GM19043 (cell line): ENCODE data around the gene THOP1.

Source experiments
- ATAC-seq: cut with Tn5 transposase; IDR thresholded peaks from one replicate; pipeline ENCODE4 v1.9.1; 2021; ENCODE audit warnings: low read depth; ENCODE audit not compliant: unreplicated experiment

Gene THOP1

DNA sequence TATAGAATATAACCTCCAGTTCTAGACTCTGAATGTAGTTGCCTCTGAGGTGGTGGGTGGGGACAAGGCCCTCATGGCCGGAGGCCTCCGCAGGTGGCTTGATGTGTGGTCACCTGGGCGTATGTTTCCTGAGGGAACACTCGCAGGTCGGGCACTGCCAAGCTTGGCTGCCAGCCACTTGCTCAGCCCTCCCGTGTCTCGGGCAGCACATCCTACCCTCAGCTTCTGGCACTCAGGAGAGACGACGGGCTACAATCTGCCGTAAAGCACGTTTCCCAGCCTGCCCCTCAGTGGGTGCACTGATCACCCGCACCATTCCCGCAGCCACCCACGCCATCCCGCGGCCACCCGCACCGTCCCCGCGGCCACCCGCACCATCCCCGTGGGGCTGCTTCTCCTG lies 15.2 kb downstream of the THOP1 start:
- ATAC-seq, result no peak

DNA sequence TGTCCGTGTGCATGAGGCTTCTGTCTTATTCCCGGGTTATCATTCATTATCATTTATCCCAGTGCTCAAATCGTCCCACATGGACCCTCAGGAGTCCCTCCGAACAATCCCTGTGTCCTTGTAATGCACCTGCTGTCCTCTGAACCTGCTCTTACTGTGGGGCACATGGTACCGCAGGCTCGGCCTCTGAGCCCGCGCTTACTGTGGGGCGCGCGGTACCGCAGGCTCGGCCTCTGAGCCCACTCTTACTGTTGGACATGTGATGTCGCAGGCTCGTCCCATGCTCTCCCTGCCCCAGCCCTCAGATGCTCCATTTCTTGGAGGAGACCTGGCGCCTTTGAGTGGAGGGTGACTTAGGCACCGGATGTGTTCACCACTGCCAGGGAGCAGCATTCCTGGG lies 17.5 kb downstream of the THOP1 start:
- ATAC-seq, result no peak

DNA sequence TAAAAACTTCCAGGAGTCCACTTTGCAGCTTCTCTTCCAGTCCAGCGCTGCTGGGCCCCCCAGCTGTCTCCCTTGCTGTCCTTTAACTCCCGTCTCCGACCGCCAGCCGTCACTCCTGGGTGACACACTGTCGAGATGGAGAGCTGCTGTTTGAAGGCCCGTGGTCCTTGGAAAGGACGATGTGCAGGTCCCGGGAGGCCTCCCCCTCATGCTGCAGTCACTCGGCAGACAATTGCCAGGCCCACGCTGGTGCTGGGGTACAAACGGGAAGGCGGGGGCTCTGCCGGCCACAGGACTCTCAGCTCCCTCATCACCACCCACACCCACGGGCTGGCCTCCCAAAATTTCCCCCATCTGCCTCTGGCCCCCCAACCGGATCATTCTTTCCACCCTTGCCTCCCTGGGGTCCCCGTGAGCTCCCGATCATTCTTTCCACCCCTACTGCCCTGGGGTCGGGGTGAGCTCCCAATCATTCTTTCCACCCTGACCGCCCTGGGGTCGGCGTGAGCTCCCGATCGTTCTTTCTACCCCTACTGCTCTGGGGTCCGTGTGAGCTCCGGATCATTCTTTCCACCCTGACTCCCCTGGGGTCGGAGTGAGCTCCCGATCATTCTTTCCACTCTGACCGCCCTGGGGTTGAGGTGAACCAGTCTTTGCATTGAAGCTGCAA lies 18.3 kb downstream of the THOP1 start:
- ATAC-seq, result no peak

DNA sequence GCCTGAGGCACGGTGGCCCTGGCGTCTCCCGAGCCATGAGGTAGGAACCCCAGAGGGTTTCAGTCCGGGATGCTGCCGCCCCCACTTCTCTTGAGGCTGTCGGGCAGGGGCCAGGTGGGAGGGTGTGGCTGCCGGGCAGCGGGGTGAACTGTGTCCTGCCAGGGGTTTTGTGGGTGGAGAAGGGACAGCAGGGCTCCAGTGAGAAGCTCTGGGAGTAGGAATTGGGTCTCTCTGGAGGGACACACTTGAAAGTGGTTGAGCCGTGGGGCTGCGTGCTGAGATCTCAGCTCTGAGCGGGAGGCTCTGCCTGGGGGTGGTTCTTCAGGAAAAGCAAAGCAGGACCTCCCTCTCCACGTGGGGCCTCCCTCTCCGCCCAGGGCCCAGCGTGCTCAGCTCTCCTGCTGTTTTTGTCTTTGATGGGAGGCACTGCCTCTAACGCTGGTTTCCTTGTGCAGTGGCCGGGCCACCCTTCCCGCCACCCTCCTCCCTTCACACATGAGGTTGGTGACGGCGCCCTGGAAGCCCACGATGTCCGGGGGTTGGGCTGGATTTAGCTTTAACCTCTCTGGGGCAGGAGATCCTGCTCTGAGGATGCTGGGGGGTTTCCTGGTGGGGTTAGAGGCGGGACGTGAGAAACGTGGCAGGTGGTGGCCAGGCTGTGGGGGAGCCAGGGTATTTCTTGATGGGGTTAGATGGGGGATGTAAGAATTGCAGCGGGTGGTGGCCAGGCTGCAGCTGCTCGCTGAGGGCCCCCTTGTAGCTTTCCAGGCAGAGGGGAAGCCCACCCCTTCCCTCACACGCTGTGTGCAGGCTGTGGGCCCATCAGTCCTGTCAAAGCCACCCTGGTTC lies 19.1 kb downstream of the THOP1 start:
- ATAC-seq, result no peak

DNA sequence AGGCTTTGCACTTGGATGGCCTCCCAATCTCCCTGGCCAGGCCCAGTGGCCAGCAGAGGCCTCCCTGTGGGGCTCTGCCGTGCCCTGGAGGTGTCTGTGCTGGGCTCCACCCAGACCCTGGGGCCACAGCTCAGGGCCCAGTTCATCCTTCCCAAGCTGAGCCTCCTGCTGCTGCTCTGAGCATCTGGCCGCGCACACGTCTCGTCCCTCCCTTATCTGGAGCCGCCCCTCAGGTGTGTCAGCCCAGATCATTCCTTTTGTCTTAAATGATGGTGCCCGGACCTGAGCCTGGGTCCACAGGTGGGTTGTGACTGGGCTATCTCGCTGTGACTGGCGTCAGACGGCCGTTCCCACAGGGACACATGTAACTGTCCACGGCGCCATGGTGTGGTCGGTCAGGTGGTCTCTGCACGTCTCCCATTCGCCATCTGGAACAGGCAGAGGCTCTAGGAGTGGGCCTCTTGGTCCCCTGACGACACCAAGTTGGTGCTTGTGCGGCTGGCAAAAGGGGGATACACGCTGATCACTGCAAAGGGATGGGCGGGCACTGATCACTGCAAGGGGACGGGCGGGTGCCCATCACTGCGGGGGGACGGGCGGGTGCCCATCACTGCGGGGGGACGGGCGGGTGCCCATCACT lies 20.1 kb downstream of the THOP1 start:
- no peak for ATAC-seq

DNA sequence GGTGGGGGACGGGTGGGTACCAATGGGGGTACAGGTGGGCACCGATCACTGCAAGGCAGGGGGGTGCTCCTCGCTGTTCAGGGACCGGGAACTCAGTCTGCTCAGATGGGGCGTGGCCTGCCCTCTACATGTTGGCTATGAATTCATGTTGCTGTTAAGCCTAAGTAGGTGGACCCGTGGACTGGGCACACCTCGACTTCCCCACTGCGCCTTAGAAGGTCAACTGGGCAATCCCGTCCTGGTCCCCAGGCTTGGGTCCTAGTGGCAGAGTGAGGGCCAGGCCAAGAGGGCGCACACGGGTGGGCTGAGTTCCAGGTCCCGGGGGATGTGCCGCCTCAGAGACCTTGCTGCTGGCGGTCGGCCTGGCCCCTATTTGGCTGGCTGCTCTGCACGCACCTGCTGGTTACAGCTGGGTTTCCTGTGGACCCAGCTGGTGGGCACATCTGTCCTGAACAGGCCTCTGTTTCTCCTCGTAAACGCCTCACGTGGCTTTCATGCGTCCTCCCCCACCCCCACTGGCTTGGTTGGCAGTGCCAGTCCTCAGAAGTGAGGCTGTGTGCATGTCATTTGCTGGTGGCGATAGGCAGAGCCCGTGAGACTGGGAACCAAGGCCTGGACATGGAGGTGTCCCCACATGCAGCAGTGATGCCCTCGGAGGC lies 20.8 kb downstream of the THOP1 start:
- no peak for ATAC-seq

DNA sequence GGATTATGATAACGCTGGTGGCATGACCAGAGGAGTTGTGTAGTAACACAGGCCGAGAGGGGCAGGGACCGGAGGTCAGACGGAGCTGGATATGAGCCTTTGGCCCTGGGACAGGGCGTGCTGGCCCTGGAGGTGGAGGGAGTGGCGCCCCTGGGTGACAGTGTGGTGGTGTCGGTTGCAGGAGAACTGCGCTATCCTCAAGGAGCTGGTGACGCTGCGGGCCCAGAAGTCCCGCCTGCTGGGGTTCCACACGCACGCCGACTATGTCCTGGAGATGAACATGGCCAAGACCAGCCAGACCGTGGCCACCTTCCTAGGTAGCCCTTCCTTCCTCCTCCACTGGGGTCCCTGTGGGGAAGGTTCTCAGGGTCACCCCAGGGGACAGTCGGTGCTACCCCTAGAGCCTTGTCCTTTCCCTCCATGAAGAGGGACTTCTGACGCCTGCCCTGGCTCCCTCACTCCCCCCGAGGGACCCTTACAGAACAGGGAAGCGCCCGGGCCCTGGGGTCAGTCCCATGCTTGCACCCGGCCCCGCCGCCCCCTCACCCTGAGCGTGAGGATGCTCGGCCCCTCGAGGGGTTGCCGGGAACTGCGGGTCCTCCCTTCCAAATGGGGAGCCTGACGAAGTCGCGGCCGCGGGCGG lies 21.6 kb downstream of the THOP1 start:
- no peak for ATAC-seq

DNA sequence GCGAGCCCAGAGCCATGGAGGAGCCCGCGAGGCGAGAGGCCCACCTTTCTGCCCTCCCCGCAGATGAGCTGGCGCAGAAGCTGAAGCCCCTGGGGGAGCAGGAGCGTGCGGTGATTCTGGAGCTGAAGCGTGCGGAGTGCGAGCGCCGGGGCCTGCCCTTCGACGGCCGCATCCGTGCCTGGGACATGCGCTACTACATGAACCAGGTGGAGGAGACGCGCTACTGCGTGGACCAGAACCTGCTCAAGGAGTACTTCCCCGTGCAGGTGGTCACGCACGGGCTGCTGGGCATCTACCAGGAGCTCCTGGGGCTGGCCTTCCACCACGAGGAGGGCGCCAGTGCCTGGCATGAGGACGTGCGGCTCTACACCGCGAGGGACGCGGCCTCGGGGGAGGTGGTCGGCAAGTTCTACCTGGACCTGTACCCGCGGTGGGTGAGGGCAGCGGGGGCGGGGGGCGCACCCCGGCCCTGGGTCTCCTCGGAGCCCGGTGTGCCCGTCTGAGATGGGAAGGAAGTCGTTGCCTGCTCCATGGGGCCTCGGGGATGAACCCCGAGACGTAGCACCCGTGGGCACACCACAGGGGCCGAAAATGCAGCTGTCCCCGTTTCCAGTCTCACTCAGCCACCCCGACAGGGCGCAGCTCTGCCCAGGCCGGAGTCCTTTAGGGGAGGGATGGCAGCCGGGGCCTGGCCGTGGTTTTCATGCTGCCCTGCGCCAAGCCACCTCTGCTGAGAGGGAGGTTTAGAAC lies 22.3 kb downstream of the THOP1 start:
- no peak for ATAC-seq

DNA sequence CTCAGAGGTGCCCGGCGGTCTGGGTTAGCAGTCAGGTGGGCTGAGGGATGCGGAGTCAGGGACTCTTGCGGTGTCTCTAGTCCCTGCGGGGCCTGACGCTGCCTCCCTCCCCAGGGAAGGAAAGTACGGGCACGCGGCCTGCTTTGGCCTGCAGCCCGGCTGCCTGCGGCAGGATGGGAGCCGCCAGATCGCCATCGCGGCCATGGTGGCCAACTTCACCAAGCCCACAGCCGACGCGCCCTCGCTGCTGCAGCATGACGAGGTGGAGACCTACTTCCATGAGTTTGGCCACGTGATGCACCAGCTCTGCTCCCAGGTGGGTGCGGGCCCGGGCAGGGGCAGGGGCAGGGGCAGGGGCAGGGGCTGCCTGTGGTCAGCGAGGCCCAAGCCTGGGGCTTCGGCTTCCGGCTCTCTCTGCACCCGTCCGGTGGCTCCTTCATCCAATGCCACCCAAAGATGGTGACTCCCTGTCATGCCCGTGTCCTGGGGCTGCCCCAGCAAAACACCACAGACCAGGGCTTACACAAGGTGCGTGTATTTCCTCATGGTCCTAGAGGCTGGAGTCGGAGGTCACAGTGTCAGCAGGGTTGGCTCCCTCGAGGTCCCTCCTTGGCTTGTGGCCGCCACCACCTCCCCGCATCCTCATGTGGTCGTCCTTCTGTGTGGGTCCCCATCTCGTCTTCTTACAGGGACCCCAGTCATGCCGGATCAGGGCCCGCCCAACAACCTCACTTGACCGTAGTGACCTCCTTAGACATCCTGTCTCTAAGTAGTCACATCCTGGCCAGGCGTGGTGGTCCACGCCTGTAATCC lies 23.0 kb downstream of the THOP1 start:
- no peak for ATAC-seq

DNA sequence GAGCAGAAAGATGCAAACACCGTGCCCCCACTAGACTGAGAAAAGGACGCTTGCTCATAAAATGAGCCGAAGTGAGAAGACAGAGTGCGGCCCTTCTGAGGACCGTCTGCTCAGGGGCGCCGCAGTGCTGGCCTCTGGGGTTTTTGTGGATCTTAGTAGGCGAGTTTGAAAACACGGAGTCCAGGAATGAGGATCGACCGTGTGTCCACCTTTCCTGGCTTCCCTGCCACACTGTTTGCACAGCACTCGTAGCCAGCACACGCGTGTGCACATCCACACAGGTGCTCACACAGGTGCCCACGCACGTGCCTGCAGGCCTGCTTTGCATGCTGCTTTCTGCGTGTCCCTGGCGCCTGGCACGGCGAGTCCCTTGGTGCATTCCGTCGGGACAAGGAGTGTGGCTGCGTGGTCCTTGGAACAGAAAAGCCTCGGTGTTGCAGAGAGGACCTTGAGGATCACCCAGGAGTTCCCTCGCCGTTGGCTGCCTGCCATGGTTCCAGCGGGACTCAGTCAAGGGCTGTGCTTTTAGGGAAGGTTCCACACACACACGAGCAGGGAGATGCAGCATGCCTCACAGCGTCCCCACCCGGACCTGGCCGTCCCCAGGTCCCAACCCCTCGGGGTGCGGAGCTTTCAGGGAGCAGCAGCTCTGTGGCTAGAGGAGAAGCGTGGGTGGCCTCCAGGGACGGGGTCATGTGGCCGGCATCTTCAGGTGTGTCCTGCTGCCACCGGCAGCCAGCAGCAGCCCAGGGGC lies 24.3 kb downstream of the THOP1 start:
- no peak for ATAC-seq

DNA sequence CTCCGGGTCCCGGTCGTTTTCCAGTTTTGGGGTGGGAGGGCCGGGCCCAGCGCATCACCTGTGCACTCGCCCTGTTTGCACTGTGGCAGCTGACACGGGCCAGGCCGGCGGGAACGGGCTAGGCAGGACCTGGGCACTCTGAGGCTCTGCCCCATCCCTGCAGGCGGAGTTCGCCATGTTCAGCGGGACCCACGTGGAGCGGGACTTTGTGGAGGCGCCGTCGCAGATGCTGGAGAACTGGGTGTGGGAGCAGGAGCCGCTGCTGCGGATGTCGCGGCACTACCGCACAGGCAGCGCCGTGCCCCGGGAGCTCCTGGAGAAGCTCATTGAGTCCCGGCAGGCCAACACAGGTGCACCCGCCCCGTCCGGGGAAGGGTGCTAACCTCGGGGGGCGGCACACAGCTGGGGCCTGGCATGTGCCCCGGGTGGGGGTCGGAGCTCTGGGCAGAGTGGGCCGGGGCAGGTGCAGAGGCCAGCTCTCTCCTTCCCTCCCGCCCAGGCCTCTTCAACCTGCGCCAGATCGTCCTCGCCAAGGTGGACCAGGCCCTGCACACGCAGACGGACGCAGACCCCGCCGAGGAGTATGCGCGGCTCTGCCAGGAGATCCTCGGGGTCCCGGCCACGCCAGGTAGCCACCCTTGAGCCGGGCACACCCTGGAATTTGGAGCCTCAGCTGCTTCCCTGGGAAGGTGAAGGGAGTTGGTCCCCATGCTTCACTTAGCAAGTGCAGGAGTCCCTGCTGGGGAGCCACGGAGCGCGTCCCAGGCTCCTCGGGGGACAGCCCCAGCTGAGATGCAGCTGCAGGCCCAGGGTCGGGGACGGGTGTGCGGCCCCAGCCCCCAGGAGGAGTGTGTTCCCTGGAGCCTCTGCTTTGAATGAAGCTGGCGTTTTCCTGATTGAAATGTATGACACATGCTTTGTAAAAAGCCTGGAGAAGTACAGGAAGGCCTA lies 25.1 kb downstream of the THOP1 start:
- no peak for ATAC-seq

DNA sequence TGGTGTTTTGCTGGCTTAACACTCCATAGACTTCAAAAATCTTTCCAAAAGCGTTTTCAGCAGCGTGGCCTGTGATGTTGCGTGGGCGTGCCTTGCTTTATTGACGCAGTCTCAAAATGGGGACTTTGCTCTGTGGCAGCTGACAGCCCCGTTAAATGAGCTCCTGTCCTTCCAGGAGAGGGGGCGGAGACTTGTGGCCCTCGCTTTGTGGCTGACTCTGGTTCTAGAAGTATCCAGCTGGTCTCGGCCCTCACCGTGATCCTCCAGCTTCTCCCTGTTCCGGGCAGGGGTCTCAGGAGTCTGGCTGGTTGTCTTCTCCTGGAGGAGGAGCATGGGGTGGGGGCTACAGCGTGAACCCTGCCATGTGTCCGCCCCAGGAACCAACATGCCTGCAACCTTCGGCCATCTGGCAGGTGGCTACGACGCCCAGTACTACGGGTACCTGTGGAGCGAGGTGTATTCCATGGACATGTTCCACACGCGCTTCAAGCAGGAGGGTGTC lies 26.0 kb downstream of the THOP1 start:
- ATAC-seq, result no peak

DNA sequence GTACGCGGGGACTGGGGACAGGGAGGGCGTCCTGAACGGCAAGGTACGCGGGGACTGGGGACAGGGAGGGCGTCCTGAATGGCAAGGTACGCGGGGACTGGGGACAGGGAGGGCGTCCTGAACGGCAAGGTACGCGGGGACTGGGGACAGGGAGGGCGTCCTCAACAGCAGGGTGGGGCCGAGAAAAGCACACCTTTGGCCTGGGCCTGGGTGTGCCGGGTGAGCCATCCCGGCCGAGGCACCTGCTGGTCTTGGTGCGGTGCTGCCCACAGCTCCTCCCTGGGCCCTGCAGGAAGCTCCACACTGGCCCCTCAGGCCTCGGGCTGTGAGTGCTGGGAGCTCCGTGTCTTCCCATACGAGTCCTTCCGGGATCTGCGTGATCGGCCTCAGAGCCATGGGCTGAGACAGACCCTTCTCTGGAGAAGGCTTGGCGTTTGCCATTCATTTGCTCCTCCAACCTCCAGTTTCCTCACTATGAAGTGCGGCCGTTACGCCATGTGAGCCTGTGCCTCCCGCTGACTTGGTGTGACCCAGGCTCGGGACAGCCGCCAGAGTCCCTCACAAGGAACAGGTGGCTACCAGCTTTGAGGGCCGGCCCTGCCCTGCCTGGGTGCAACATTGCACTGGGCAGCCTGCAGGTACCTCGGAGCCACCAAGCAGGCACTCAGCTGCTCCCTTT lies 26.6 kb downstream of the THOP1 start:
- ATAC-seq, result no peak

DNA sequence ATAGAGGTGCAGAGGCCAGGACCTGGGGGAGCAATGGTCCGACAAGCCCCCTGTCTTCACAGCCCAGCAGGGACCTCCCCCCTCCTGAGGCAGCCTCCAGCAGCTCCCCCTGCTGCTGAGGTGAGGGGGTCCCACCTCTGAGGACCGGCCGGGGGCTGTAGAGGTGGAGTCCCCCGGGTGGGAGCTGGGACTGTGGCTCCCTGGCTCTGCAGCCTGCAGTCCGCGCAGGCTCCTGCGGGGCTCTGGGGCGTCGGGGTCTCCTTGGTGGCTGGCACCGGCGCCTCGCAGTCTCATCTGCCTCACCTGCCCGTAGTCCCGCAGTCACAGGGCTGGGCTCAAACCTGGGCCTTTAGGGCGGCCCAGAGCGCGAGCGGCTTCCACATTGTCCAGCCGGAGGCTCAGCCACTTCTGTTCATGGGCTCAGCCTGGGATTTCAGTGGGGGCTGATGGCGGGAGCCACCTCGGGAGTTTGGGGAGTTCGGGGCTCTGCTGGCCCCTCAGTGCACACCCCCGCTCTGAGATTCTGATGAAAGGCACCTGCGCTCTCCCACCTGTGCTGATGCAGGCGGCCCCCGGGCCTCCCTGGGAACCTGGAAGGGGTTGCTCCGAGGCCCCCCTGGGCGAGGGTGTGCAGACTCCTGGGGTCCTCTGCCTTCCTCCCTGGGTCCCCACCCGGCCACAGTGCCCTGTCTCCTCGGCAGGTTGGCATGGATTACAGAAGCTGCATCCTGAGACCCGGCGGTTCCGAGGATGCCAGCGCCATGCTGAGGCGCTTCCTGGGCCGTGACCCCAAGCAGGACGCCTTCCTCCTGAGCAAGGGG lies 27.3 kb downstream of the THOP1 start:
- ATAC-seq, result no peak

DNA sequence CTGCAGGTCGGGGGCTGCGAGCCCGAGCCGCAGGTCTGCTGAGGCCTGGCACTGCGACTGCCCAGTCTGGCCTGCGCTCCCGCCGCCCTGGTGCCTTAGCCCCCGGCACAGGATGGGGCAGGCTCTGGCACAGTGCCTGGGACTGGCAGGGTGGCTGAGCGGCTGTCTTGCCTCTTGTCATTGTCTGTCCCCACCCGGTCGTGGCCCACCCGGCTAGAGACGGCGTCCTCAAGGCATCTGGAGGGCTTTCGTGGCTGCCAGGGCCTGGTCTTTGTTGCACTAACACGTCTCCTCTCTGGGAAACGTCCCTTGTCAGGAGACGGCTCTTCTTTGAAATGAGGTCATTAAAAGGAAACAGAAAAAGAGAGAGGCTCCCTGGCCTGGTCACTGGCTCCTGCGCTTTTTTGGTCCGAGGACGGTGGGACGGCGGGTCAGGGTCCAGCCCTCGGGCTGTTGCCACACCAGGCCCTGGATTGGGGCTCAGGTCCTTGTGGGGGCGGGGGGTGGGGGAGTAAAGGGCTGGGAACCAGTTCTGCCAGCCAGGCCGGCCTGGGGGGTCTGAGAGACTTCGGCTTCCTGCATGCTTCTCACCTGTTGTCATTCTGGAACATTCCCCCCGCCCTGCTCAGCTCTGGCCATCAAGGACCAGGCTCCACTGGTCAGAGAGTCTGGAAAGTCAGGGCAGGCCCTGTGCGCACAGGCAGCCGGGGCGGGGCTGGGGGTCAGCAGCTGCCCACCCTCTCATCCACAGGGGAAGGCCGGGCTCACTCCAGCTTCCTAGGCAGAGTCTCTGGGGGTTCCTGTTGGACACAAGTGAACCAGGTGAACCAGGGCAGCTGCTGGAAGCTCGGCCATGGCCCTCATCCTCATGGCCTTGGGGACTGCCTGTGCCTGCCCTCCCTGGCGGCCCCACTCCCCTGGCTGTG lies 28.2 kb downstream of the THOP1 start:
- no peak for ATAC-seq
